ENCODE data around the gene RABGGTA.

Gene RABGGTA

GRCh38 chr14:24240110-24240918 lies 31.1 kb downstream of the RABGGTA start:
- no peak for TF ChIP-seq CTCF (IDR thresholded peaks at IDR 0.05; ENCODE audit: low read depth, low read length, missing control alignments)
- no peak overlapping the region for H3K4me3 ChIP-seq (replicated peaks; ENCODE audit: low read depth, low read length)
- DNase-seq (ENCODE audit: extremely low read depth, low read depth): no peak

- no peak for DNase-seq (ENCODE audit: extremely low read depth, low read depth)
- TF ChIP-seq CTCF (IDR thresholded peaks at IDR 0.05; ENCODE audit: low read depth, low read length, missing control alignments): no peak
- H3K4me3 ChIP-seq (replicated peaks; ENCODE audit: low read depth, low read length): no peak overlapping the region
These were observed 32.8 kb downstream of the RABGGTA start for GRCh38 chr14:24238527-24239037.

GRCh38 chr14:24238123-24238522 lies 33.3 kb downstream of the RABGGTA start:
- no peak for TF ChIP-seq CTCF (IDR thresholded peaks at IDR 0.05; ENCODE audit: low read depth, low read length, missing control alignments)
- DNase-seq (ENCODE audit: extremely low read depth, low read depth): no peak
- H3K4me3 ChIP-seq (replicated peaks; ENCODE audit: low read depth, low read length): no peak overlapping the region

GRCh38 chr14:24237463-24237955 lies 33.9 kb downstream of the RABGGTA start:
- DNase-seq (ENCODE audit: extremely low read depth, low read depth): no peak
- TF ChIP-seq CTCF (IDR thresholded peaks at IDR 0.05; ENCODE audit: low read depth, low read length, missing control alignments): no peak
- no peak overlapping the region for H3K4me3 ChIP-seq (replicated peaks; ENCODE audit: low read depth, low read length)

GRCh38 chr14:24236689-24237462 lies 34.5 kb downstream of the RABGGTA start:
- no peak for TF ChIP-seq CTCF (IDR thresholded peaks at IDR 0.05; ENCODE audit: low read depth, low read length, missing control alignments)

GRCh38 chr14:24235804-24236688 lies 35.4 kb downstream of the RABGGTA start:
- H3K4me3 ChIP-seq (replicated peaks; ENCODE audit: low read depth, low read length): no peak overlapping the region
- TF ChIP-seq CTCF (IDR thresholded peaks at IDR 0.05; ENCODE audit: low read depth, low read length, missing control alignments): no peak
- no peak for DNase-seq (ENCODE audit: extremely low read depth, low read depth)

More at GRCh38 chr14:24236689-24237462, 34.5 kb downstream of the RABGGTA start:
- H3K4me3 ChIP-seq (replicated peaks; ENCODE audit: low read depth, low read length): no peak overlapping the region
- DNase-seq (ENCODE audit: extremely low read depth, low read depth): no peak
